Activated CD8-positive, alpha-beta T cell treated with anti-CD3 and anti-CD28 coated beads for 36 hours (primary cell): ENCODE data around the gene ASB6. TPM values are rescaled to one million over a fixed set of nuclear protein-coding genes. Genes with fewer than 3 reads are reported as not detected.

Experiments used
- ATAC-seq: fragments of 200-7000 bp; cut with Tn5 transposase; one replicate; pipeline ENCODE4 v1.10.0; 2021; ENCODE audit warnings: mild to moderate bottlenecking, moderate library complexity
- CTCF ChIA-PET: fragments of 350-600 bp; sonication (Branson Sonifier 250); formaldehyde crosslinking; loops from one replicate; lab custom pipeline; 2021; ENCODE audit warnings: antibody characterized with exemption; lab: Charles Lee
- POLR2A ChIA-PET: fragments of 350-600 bp; sonication (Branson Sonifier 250); formaldehyde crosslinking; loops from one replicate; lab custom pipeline; 2021; ENCODE audit warnings: antibody characterized with exemption; lab: Charles Lee
- DNase-seq: peaks from one replicate; pipeline ENCODE4 v3.0.0-alpha.2; 2020
- H3K27ac Mint-ChIP-seq: one replicate; pipeline ENCODE4 v1.8.0; 2021; ENCODE audit warnings: mild to moderate bottlenecking, mixed read lengths
- H3K27me3 Mint-ChIP-seq: one replicate; pipeline ENCODE4 v1.8.0; 2021; ENCODE audit warnings: mixed read lengths
- H3K36me3 Mint-ChIP-seq: one replicate; pipeline ENCODE4 v1.8.0; 2021; ENCODE audit warnings: low read depth, mixed read lengths
- H3K4me1 Mint-ChIP-seq: one replicate; pipeline ENCODE4 v1.8.0; 2021; ENCODE audit warnings: low read depth, mixed read lengths
- H3K4me3 Mint-ChIP-seq: one replicate; pipeline ENCODE4 v1.8.0; 2021; ENCODE audit warnings: mild to moderate bottlenecking, moderate library complexity, mixed read lengths
- H3K9me3 Mint-ChIP-seq: one replicate; pipeline ENCODE4 v1.8.0; 2021; ENCODE audit warnings: mixed read lengths
- CTCF ChIP-seq: fragments of 200-600 bp; IDR thresholded peaks from one replicate; pipeline ENCODE4 v1.8.0; 2022; ENCODE audit warnings: antibody characterized with exemption, mild to moderate bottlenecking
- intact Hi-C: fragments of 100-400 bp; cut with micrococcal nuclease; formaldehyde crosslinking; loops from one replicate; pipeline ENCODE4 v1.10.0; 2022
- total RNA-seq, 2 experiments: library from RNA; stranded (reverse); gene quantifications; one replicate each; pipeline ENCODE4 v1.2.3, GENCODE V29; 2021

ASB6 gene, protein sequence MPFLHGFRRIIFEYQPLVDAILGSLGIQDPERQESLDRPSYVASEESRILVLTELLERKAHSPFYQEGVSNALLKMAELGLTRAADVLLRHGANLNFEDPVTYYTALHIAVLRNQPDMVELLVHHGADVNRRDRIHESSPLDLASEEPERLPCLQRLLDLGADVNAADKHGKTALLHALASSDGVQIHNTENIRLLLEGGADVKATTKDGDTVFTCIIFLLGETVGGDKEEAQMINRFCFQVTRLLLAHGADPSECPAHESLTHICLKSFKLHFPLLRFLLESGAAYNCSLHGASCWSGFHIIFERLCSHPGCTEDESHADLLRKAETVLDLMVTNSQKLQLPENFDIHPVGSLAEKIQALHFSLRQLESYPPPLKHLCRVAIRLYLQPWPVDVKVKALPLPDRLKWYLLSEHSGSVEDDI
- 10 to 100 TPM; 16.6 TPM for total RNA-seq

DNA sequence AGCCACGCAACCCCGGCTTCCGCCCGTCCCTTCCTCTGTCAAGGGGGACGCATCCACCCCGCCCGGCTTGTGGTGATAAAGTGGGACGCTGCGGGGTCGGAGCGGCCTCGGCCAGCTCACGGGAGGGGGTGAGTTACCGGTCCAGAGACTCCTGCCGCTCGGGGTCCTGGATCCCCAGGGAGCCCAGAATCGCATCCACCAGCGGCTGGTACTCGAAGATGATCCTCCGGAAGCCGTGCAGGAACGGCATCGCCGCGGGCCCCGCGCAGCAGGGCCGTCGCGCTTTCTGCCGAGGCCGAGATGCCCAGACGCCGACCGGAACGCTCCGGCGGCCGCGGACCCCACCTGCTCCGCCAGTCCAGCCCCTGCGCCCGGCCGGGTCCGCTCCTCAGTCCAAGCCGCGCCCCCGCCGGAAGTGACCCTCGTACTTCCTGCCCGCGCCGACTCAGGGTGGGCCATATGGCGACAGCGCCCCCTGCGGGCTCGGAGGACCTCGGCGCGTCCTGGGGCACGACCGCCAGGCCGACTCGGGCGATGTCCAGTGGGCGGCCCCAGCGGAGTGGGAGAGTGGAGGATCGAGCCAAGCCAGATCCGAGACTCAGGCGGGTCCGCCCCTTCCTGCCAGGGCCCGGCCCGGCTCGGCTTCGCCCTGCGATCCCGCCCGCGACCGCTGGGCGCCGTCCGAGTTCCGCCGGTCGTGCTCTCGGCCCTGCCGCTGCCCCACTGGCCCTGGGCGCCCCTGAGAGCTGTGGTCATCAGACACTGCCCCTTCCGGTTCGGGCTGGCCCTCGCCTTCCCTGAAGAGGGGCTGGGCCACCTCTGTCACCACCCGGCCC lies at the start of gene ASB6:
Gene ASB6 (minus strand): TSS at position 402 of the 836 bp plus-strand sequence. CDS start 152 bp downstream, at position 250.
- Mint-ChIP-seq H3K36me3 (peaks cover 9% of the 10 kb centered on the region), H3K27me3 (no peaks in the 10 kb centered on the region), H3K27ac (peak within 1 kb of the TSS; percentile 82), H3K4me1 (peaks cover 16% of the 10 kb centered on the region), H3K9me3 (no peaks in the 10 kb centered on the region), H3K4me3 (peak within 1 kb of the TSS; percentile 89)
- DNase-seq: peak; percentile 97
- peak; percentile 100 for TF ChIP-seq CTCF
- CTCF ChIA-PET: interaction anchor here (0.7 to 2.4 kb wide), 12 partner anchors 12 to 504 kb away, joined by 3 to 11 read pairs (median 5); partner anchors contain the start of gene NTMT1
- POLR2A ChIA-PET: interaction anchor here (1.3 to 3.5 kb wide), 4 partner anchors 12 to 96 kb away, joined by 4 to 21 read pairs (median 9); partner anchors contain the start of gene NTMT1
- peak; percentile 98 for ATAC-seq
- intact Hi-C loops: loop anchor here (5.0 to 10.0 kb wide), 2 partner anchors 90 to 143 kb away; no protein-coding TSS in a partner anchor

DNA sequence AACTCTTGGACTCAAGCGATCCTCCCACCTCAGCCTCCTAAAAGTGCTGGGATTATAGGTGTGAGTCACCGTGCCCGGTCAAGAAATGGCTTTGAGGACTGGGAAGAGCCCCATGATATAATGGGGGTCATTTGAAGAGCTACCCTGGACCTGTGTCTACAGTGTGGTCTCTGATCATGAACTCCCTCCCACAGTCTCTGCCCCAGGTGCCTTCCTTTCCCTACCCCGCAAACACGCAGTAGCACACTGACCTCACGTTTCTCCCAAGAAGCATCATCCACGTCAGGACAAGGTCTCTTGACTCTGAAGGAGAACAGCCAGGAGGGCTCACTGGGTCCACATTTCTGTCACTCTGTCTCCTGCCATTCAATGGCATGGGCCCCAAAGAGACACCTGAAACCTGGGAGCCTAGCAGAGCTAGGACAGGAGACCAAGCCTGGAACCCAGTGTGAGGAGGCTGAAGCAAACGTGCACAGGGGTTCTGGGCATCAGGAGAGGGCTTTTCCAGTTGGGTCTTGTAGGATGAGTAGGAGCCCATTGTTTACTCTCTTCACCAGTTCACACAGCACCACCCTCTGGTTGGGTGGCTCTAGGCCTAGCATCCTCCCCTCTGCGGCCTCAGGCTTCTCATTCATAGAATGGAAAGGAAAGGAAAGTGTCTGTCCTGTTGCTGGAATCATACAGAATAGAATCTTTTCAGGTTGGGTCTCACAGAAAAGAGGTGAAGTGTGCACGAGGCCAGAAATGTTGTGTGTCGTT lies 46.5 kb upstream of the ASB6 start:
- Mint-ChIP-seq H3K27ac (no peak overlapping the region), H3K36me3 (no peaks in the 10 kb centered on the region), H3K27me3 (no peaks in the 10 kb centered on the region), H3K9me3 (no peaks in the 10 kb centered on the region), H3K4me3 (no peak overlapping the region), H3K4me1 (no peaks in the 10 kb centered on the region)
- POLR2A ChIA-PET: no interaction called here
- no peak for TF ChIP-seq CTCF
- no peak for DNase-seq
- intact Hi-C loops: no loop called here
- CTCF ChIA-PET: no interaction called here
- no peak for ATAC-seq

DNA sequence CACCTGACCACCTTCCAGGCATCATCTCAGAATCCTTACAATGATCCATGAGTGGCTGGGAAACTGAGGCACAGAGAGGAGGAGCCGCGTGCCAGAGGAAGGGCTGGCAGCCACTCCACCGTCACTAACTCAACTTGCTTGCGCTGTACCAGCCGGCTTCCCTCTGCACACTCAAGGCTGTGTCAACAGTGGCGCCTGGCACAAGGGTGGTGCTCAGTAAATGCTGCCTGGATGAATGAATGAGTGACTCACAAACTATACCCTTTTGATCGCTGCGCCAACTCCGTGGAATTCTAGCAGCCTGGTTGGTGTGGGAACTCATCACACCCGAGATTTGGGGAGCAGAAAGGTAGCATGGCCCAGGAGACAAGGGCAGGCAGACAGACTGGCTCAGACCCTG lies 45.4 kb upstream of the ASB6 start:
- no peak for ATAC-seq
- Mint-ChIP-seq H3K4me3 (no peak overlapping the region), H3K9me3 (no peaks in the 10 kb centered on the region), H3K27me3 (no peaks in the 10 kb centered on the region), H3K27ac (no peak overlapping the region), H3K4me1 (no peaks in the 10 kb centered on the region), H3K36me3 (no peaks in the 10 kb centered on the region)
- DNase-seq: no peak
- ChIA-PET POLR2A (no interaction called here), CTCF (interaction anchor here (1.1 kb wide), 1 partner anchor 38 kb away, joined by 3 read pairs; no protein-coding TSS in a partner anchor)
- intact Hi-C loops: no loop called here
- TF ChIP-seq CTCF: no peak

DNA sequence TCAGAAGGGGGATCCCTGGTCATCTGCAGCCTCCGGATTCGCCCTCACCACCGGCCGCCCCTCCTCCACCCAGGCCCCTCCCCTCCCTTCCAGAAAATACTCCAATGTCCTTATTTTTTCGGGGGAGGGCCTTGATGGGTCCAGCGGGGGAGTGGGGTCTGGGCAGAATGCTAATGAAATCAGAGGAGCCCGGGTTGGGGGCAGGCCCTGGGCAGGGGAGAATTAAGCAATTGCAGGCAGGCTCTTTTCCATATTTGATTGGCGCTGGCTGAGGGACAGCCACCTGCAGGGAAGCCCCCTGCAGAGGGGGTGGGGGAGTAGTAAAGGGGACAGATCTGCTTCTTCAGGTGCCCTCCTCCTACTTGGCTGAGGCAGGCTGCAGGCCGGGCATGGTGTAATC lies 44.8 kb upstream of the ASB6 start:
- POLR2A ChIA-PET: no interaction called here

More for the DNA sequence above, 44.8 kb upstream of the ASB6 start:
- CTCF ChIA-PET: interaction anchor here (1.1 kb wide), 1 partner anchor 39 kb away, joined by 3 read pairs; no protein-coding TSS in a partner anchor
- no peak for TF ChIP-seq CTCF
- Mint-ChIP-seq H3K36me3 (no peaks in the 10 kb centered on the region), H3K4me3 (no peak overlapping the region), H3K9me3 (no peaks in the 10 kb centered on the region), H3K27ac (no peak overlapping the region), H3K4me1 (no peaks in the 10 kb centered on the region), H3K27me3 (no peaks in the 10 kb centered on the region)
- intact Hi-C loops: no loop called here
- DNase-seq (no peak), ATAC-seq (no peak)
